GM21381 (cell line): Measurements from ENCODE around the gene RAB32.
"Not testable (repeated sequence)": the region's sequence is repeated elsewhere in the genome, so short reads cannot be mapped to it uniquely, and the experiment has no call there.

Experiments
- ATAC-seq: cut with Tn5 transposase; IDR thresholded peaks from one replicate; pipeline ENCODE4 v1.9.1; 2021; ENCODE audit warnings: mild to moderate bottlenecking, moderate library complexity; ENCODE audit not compliant: unreplicated experiment

Gene RAB32

DNA sequence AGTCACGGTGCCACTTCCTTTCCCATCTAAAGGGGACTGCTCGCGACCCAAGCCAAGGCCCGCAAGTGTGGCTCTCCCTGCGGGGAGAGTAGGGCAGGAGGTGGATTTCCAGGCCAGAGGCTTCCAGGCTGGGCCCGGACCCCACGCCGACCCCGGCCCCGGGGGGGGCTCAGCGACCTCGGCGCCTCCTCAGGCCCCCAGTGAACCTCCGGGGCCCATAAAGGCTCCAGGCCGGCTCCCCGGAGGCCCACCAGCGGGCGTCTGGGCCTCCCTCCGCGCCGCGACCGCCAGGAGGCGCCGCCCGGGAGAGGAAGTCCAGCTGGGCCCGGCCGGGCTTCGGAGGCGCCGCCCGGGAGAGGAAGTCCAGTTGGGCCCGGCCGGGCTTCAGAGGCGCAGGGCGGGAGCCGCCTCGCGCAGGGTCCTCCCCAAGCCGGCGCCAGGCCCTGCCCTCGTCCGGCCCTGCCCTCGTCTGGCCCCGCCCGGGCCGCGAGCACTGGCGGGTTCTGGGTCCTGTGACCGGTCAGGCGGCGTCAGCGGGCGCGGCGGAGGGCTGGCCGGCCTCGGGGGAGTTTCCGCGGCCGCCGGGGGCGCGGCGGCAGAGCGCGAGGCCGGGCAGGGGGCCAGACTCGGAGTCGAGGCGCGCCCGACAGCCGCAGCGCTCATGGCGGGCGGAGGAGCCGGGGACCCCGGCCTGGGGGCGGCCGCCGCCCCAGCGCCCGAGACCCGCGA lies at the start of gene RAB32:
Gene RAB32 (plus strand): TSS at position 623 of the 729 bp plus-strand sequence. CDS start 39 bp downstream, at position 662.
- peak; percentile 87 for ATAC-seq

DNA sequence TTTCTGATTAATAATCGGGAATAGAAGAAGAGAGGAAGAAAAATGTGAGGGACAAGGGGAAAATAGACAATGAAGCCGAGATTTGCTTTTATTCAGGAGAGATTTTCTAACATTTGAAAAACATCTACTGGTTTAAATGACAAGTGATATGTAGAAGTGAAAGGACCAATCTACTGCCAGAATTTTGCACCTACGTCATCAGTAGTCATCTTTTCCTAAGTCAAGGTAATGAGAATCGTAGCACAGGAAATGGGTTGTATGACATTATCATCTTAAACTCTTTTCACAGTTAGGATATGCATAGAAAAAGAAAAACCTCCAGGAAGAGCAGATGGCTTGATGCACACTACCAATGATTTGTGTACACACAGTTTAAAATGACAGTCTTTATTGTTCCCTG lies 45.3 kb upstream of the RAB32 start:
- no peak for ATAC-seq

DNA sequence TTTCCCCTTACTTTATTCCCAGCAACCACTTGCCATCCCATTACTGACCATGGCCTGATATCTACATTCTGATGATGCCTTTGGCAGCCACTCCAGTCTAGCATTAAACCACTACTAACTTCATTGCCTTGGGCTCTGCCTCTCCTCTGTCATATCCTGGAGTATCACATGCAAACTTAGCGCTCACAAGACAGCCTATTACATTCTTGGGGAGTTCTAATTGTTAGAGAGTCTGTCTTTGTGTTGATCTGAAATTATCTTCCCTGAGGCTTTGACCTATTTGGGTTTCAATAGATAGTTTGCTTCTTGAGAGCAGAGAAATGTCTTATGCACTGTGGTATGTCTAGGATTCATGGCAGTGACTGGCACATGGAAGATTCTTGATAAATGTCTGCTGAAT lies 40.5 kb upstream of the RAB32 start:
- ATAC-seq, result no peak

DNA sequence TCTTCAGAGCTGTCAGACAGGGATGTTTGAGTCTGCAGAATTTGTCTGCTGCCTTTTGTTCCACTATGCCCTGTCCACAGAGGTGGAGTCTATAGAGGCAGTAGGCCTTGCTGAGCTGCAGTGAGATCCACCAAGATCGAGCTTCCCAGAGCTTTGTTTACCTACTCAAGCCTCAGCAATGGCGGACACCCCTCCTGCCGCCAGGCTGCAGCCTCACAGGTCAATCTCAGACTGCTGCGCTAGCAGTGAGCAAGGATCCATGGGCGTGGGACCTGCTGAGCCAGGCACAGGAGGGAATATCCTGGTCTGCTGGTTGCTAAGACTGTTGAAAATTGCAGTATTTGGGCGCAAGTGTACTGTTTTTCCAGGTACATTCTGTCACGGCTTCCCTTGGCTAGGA lies 28.4 kb upstream of the RAB32 start:
- ATAC-seq, result no peak

DNA sequence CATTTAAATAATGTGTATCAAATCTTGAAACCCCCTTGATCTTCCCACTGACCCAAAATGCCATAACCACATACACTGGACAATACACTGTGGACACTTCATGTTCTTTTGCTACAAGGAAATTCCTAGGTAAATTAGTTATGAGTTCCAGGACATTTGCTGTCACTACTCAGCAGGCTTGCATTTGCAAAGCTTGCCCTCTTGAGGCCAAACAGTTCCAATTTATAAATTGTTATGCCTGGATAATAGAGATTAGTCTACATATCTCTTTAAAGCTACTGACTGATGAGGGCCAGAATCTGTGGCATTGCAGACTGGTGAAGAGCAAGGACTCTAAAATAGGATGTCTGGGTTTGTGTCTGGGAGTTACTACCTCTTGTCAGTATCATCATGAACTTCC lies 17.4 kb upstream of the RAB32 start:
- ATAC-seq, result no peak

DNA sequence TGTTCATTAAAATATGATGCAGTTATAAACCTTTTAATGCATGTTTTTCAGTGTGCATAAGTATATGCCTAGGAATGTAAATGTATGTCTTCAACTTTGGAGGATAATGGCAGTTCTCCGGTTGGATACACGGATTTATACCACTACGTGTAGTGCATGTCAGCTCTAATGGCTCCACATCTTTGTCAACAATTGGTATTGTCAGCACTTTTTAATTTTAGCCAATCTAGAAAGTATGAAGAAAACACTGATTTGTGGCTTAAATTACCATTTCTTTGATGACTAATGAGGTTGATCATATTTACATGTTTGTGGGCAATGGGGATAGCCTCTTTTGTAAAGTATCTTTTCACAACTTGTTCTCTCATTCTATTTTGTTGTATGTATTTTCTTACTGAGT lies 10.9 kb upstream of the RAB32 start:
- ATAC-seq, result no peak

DNA sequence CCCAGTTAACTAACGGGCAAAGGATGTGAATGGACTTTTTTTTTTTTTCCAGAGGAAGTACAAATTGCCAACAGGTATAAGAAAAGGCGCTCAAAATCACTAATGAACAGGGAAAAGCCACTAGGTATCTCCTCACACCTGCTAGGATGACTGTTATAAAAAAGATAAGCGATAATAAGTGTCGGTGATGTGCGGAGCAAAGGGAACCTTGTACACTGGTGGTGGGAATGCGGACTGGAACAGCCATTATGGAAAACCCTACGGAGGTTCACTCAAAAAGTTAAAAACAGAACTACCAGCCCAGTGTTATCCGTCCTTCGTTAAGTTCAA lies 787 bp upstream of the RAB32 start:
- ATAC-seq, result no peak

DNA sequence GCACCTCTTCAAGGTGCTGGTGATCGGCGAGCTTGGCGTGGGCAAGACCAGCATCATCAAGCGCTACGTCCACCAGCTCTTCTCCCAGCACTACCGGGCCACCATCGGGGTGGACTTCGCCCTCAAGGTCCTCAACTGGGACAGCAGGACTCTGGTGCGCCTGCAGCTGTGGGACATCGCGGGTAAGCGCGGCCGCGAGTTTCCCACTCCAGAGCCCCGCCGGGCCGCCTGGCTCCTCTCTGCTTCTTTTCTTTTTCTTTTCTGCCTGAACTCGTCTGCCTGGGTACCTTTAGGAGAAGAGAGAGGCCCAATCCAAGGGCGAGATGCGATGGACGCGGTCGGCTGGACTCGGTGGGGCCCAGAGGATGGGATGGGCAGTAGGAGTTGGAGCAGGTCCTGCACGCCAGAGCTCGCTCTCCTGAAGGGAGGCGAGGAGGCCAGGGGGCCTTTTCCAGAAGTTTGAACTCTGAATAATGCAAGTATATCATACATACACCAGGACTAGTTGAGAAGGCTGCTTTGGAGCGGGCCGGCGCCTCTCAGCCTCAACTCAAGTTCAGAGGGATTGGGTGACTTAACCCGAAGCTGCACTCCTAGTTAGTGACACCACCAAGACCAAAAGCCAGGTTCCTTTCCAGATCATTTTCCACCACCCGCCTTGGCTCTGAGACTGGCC lies 445 bp downstream of the RAB32 start:
- ATAC-seq, result peak; percentile 8

DNA sequence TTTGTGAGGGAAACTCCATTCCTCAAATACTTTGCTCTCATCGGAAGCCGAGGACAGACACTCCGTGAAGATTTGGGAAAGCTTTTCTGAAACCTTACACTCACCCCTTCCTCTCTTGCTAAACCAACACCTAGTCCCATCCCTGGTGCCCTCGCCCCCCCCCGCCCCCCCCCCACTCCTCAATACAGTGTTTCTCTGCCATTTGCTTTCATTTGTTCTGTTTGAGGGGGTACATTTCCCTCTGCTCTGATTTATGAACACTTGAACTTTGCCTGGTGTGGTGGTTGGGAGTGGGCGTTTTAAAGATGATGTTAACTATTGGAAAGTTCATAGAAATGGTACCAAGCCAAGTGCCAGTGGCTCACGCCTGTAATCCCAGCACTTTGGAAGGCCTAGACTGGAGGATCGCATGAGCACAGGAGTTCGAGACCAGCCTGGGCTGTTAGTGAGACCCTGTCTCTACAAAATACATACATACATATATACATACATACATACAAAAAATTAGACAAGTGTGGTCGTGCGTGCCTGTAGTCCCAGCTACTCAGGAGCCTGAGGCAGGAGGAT lies 1.1 kb downstream of the RAB32 start:
- no peak for ATAC-seq

DNA sequence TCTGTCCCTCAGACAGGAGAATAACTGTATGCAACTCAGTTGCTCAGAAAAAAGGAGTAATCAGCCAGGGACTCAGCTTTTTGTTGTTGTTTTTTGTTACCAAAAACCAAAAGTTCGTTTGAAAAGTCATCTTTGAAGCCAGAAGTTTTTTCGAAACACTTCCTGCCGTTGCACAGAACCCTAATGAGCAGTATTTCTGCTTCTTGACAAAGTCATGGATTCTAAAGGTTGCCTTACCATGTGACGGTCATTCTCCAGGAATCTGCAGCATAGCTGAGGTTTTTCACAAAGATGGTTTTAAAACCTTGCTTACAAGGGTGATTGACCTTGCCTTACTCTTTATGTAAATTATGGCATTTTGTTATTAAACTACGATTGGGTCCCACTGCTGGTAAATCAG lies 1.9 kb downstream of the RAB32 start:
- no peak for ATAC-seq

DNA sequence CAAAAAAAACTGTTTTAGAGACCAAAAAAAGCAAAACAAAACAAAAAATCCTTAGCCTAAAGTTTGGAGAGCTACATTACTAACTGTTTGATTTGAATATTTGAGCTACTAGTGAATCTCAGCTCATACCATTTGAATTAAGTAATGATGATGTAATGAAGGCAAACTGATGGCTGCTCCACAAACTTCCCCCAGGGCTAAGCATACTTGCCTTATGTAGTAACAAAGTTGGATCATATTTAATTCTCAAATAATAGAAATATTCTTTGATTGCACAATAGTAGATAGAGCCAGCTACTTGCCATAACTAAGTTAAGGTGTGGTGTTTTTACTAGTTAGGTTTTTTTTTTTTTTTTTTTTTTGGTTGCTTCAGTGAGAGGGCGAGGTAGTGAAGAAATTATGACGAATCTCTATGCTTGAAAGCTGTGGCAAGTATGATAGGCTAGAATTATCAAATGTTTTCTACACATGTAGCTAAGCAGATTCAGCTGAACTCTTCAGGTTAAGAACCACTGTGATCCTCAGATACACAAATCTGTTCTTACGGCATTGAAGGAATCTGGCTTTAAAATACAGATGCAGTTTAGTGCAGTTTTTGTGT lies 2.9 kb downstream of the RAB32 start:
- no peak for ATAC-seq

DNA sequence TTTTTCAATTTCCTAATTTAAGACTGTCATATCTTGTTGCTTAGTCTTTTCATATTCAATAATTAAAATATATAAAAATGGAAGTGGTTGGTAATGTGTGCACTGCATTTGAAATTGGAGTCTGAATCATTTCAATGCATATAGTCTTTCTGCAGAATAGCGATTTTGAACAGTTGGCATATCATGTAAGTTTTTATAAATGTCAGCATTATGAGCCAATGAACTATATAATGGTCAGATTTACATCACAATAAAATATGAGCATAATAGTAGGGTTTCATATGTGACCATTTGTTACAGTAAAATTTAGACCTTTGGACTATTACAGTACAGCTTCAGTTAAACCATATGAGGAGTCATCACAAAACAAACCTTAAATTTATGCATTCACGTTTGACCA lies 4.3 kb downstream of the RAB32 start:
- ATAC-seq, result no peak

DNA sequence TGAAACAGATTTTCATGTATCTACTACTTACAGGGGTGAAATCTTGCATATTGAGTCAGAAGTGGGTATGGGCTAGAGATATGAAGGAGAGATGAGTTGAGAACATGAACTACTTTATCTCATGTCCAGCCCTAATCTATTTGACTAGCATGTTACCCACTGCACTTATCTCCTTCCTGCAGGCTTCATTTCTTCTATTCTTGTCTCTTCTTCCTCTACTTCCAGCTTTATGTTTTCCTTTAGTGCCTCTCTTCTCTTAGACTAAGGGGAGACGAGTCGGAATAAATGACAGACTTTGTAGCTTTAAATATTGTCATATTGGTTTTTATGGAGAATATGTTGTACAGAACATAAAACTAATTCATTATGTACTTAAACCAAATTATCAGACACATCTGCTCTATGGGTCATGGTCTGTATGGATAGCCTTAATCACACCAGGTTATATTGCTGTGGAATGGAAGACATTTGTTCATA lies 5.3 kb downstream of the RAB32 start:
- ATAC-seq, result no peak

DNA sequence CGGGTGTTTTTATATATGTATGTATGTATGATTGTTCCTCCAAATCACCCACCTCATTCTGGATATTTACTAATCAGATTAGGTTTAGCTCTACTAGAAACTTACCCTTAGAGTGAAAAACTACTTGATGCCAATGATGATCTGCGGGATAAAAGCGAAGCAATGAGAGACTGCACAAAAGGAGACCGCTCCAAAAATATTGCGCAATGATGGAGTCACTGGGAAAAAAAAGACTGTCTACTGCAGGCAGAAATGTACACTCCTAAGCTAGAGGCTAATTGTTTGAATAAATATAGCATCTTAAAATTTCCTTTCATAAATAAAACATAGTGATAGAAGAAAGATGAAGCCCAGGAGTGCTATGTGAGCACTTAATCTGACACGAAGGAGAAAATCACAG lies 7.3 kb downstream of the RAB32 start:
- no peak for ATAC-seq

DNA sequence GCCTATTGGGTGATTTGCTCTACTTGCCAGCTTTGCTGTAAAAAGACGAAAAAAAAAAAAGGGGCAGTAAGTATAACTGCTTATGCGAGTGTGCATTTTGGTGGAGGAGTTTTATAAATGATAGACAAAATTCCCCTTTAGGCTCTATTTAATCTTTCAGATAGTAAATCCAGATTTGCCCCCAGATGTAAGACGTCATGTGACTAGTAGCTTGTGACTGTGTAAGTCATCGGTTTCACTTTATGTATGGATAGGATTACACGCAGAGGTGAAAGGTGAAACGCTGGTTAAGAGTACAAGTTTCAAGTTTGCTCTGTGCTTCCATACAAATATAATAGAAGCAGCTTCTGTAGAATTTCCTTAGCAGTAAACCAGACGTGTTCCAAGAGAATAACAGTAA lies 7.9 kb downstream of the RAB32 start:
- ATAC-seq, result no peak

DNA sequence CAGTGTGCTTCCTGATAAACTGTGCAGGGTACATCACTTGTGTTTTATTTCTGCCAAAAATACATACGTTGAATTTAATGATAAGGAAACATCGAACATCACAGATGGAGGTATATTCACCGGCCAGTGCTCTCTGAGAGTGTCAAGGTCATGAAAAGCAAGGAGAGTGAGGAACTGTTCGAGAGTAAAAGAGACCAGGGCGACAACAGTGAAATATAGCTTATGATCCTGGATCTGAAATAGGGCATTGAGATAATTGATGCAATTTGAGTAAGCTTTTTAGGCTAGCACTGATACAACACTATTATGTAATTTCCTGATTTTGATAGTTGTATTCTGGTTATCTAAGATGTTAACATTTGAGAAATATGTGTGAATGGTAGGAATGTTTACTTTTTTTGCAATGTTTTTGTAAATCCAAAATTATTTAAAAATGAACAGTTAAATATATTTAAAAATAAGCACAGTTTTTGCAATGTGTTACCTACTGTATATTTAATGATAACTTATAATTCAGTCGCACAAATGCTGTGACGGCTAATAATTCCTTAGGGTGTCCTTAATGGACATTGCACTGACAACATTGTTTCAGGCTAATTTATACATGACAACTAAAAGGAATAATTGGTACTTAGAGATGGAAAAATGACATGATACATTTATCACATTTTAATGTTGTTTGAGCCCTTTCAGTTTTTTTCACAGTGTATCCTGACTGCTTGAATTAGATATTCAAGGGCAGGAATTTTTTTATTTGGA lies 9.9 kb downstream of the RAB32 start:
- ATAC-seq, result no peak

DNA sequence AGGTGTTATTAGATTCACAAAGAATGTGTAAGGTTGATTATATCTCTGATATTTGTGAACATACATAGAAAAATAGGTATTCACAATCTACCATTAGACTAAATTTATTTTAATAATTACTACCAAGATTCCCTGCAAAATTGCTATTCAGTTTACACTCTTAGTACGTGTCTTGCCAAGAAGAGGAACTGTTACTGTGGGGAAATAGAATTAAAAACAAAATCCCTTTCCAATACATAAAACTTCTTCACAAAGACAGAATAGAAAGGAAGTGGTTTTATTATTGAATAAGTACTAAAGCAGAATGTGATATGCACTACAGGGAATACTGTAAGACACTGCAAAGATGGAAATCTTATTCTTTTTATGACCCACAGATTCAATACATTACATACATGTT lies 17.0 kb downstream of the RAB32 start:
- no peak for ATAC-seq

DNA sequence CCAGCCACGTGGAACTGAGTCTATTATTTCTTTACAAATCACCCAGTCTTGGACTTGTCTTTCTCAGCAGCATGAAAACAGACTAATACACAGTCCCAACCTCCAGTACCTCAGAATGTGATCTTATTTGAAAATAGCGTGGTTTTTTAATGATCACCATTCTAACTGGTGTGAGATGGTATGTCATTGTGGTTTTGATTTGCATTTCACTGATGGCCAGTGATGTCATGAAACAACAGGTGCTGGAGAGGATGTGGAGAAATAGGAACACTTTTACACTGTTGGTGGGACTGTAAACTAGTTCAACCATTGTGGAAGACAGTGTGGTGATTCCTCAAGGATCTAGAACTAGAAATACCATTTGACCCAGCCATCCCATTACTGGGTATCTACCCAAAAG lies 23.0 kb downstream of the RAB32 start:
- not testable (repeated sequence) for ATAC-seq

DNA sequence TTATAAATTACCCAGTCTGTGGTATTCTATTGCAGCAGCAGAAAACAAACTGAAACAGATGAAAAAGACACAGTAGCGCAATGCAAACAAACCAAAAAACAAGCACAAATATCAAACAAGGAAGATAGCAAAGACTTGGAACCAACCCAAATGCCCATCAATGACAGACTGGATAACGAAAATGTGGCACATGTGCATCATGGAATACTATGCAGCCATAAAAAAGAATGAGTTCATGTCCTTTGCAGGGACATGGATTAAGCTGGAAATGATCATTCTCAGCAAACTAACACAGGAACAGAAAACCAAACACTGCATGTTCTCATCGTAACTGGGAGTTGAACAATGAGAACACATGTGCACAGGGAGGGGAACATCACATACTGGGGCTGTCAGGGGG lies 25.0 kb downstream of the RAB32 start:
- not testable (repeated sequence) for ATAC-seq

DNA sequence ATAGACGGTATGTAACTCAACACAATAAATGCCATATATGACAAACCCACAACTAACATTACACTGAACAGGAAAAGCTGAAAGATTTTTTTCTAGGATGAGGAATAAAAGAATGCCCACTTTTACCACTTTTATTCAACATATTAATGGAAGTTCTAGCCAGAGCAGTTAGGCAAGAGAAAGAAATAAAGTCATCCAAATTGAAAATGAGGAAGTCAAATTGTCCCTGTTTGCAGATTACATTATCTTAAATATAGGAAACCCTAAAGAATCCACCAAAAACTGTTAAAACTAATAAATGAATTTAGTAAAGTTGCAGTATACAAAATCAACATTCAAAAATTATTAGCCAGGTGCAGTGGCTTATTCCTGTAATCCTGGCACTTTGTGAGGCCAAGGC lies 30.6 kb downstream of the RAB32 start:
- no peak for ATAC-seq

DNA sequence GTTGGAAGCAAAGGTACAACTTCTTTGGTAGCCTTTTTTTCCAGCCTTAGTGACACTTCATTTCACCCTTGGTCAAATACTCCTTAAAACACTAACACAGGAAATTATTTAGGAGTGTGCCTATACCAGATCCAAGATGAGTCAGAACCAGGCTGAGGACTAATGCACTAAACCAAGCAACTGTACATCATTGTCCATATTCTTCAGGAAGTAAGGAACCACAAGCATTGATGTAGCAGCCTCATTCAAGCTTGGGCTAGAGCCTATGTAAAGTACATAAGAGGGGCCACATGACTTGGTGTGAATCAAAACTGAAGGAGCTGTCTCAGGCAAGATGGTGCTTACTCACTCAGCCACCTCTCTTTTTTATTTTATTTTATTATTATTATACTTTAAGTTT lies 34.4 kb downstream of the RAB32 start:
- no peak for ATAC-seq
